IgD-negative memory B cell (primary cell): ENCODE measurements around the gene PRPF40A. TPM values are rescaled to one million over a fixed set of nuclear protein-coding genes. Genes with fewer than 3 reads are reported as not detected.

Source experiments
- H3K27ac Mint-ChIP-seq, 3 donors: one replicate each; pipeline ENCODE4 v1.8.0; 2020 to 2022; ENCODE audit warnings: mild to moderate bottlenecking in 3 of 3, mixed read lengths in 3 of 3, moderate library complexity in 1 of 3
- H3K27me3 Mint-ChIP-seq: one replicate; pipeline ENCODE4 v1.8.0; 2021; ENCODE audit warnings: mixed read lengths
- H3K36me3 Mint-ChIP-seq: one replicate; pipeline ENCODE4 v1.8.0; 2020; ENCODE audit warnings: mild to moderate bottlenecking, mixed read lengths
- H3K4me1 Mint-ChIP-seq, 3 donors: one replicate each; pipeline ENCODE4 v1.8.0; 2020 to 2022; ENCODE audit warnings: mixed read lengths in 3 of 3, mild to moderate bottlenecking in 1 of 3
- H3K4me3 Mint-ChIP-seq, 4 donors: one replicate each; pipeline ENCODE4 v1.8.0; 2020 to 2022; ENCODE audit warnings: mild to moderate bottlenecking in 4 of 4, mixed read lengths in 4 of 4, moderate library complexity in 3 of 4
- H3K9me3 Mint-ChIP-seq, 3 donors: one replicate each; pipeline ENCODE4 v1.8.0; 2020 to 2021; ENCODE audit warnings: mixed read lengths in 3 of 3, mild to moderate bottlenecking in 1 of 3
- polyA plus RNA-seq: library from polyadenylated mRNA; unstranded; fragments of 300-500 nt; fragmentation: Illumina TruSeq; gene quantifications from one replicate; pipeline ENCODE4 v1.2.3, GENCODE V29; 2021

Gene PRPF40A
- polyA plus RNA-seq, 1 donor from 2014 or later: 114 TPM

- H3K9me3 Mint-ChIP-seq: no peaks in the 10 kb centered on the region
- no peaks in the 10 kb centered on the region for H3K27me3 Mint-ChIP-seq
- H3K36me3 Mint-ChIP-seq: no peaks in the 10 kb centered on the region
- H3K27ac Mint-ChIP-seq: no peak overlapping the region
- H3K4me3 Mint-ChIP-seq: no peak overlapping the region
- peaks cover 5 to 7% (median 5%) of the 10 kb centered on the region in 3 donors for H3K4me1 Mint-ChIP-seq
Measured at GRCh38 chr2:152606941-152607340, 110.3 kb downstream of the PRPF40A start.

DNA sequence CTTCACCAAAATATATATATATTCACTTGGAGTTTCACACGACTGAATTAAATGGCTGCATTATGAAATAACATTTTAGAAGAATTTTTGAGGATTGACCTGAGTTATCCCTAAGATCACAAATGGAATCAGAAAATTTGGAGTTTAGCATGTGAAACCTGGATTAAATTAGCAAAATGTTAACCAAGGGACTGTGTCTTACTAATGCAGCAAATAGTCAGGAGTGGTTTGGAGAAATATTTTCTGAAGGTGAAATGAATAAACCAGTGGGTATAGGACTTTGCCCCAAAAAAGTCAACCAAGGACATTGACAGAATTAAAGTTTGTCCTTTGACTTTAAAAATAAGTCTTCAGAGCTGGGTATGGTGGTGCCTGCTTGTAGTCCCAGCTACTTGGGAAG, 111.2 kb downstream of the PRPF40A start:
- Mint-ChIP-seq H3K27me3 (no peaks in the 10 kb centered on the region), H3K9me3 (no peaks in the 10 kb centered on the region), H3K4me1 (no peaks in the 10 kb centered on the region), H3K4me3 (no peak overlapping the region), H3K36me3 (no peaks in the 10 kb centered on the region), H3K27ac (no peak overlapping the region)

- Mint-ChIP-seq H3K36me3 (no peaks in the 10 kb centered on the region), H3K4me3 (no peak overlapping the region), H3K9me3 (no peaks in the 10 kb centered on the region), H3K27ac (no peak overlapping the region), H3K27me3 (no peaks in the 10 kb centered on the region), H3K4me1 (no peaks in the 10 kb centered on the region)
Measured at GRCh38 chr2:152603166-152603565, 114.1 kb downstream of the PRPF40A start.

DNA sequence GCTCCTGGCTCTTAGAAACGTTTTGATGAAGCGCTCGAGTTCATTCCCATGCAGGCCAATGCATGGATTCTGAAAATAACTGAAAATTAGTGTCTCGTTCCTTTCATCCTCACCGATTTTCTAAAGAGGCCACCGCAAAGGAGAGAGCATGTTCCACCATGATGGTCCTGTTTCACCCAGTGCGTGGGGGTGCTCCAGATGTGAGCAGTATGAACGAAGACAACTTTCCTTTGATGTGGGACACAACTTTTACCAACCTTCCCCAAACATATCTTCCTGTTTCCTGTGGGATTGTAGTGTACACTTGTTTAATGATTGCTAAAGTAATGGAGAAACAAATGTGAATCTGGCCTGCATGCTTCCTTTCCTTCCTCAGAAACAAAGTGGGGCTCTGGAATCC, 114.5 kb downstream of the PRPF40A start:
- Mint-ChIP-seq H3K36me3 (no peaks in the 10 kb centered on the region), H3K27ac (no peak overlapping the region)

More for the DNA sequence above, 114.5 kb downstream of the PRPF40A start:
- no peak overlapping the region for H3K4me3 Mint-ChIP-seq
- H3K27me3 Mint-ChIP-seq: no peaks in the 10 kb centered on the region
- no peaks in the 10 kb centered on the region for H3K4me1 Mint-ChIP-seq
- no peaks in the 10 kb centered on the region for H3K9me3 Mint-ChIP-seq

Other genes starting within 250 kb of the PRPF40A start
- gene ARL6IP6, start 1.2 kb upstream of the PRPF40A start, polyA plus RNA-seq: 24.4 TPM